ENCODE results near the gene REXO5.
A peak's percentile ranks its signal among the peaks of the same experiment; 100 is the strongest.

The REXO5 gene

DNA sequence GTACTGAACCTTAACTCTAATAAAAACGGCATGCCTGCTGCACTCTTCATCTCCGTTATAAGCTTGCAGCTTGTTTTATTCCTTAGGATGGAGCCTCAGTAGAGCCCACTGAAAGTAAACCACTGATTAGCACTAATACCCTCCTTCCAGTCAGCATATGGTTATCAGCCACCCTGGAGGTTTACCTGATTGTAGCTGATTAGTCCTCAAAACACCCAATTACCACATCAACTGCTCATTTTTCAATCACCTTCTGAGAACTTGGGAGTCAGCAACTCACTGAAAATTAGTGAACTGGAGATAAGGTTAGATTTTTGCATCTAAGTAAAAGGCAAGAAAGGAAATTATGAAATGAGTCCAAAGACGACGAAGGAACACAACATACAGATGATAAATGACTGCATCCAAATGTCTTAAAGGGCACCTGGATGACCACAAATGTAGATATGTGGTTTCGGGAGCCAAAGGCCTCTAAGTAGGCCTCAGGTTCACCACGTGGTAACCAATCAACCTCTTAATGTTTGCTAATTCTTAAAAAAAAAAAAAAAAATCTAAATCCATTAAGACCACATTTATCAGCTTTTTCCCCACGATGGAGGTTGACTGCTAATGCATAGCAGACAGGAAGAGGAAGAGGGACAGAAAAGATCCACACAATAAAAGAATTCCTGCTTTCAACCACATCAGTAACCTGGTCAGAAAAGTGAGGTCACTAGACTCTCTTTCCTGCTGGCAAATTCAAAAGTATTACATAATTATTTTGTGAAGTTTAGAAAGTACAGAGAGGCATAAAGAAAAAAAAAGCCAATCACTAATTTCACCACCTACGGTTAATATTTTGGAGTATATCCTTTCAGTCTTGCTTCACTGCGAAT lies 65.9 kb downstream of the REXO5 start:
- DNase-seq (ENCODE audit: low read depth, low spot score) = no peak

- DNase-seq (ENCODE audit: low read depth, low spot score) = peak; percentile 67
Measured at GRCh38 chr16:20873331-20873730, 67.0 kb downstream of the REXO5 start.

GRCh38 chr16:20874088-20874581 lies 67.8 kb downstream of the REXO5 start:
- DNase-seq (ENCODE audit: low read depth, low spot score) = no peak

- no peak for DNase-seq (ENCODE audit: low read depth, low spot score)
Measured at GRCh38 chr16:20875355-20875650, 69.0 kb downstream of the REXO5 start.

GRCh38 chr16:20878682-20879147 lies 72.4 kb downstream of the REXO5 start:
- no peak for DNase-seq (ENCODE audit: low read depth, low spot score)

- DNase-seq (ENCODE audit: low read depth, low spot score) = no peak
Measured at GRCh38 chr16:20879175-20880040, 73.1 kb downstream of the REXO5 start.

- DNase-seq (ENCODE audit: low read depth, low spot score) = no peak
Measured at GRCh38 chr16:20880867-20881502, 74.7 kb downstream of the REXO5 start.

DNA sequence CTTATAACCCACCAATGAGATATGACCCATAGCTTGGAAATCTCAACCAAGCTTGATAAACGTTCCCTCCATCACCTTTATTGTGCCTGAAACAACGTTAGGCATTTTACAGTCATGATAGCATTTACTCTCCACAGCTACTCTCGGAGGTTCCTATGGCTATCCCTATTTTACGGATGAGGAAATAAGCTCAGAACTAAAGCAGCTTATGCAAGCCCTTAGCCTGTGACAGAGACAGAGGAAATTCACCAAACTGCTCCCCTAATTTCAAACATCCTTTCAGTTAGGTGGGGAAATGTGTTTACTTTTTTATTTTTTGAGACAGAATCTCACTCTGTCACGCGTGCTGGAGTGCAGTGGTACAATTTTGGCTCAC lies 75.2 kb downstream of the REXO5 start:
- DNase-seq (ENCODE audit: low read depth, low spot score) = no peak

GRCh38 chr16:20883554-20884239 lies 77.4 kb downstream of the REXO5 start:
- no peak for DNase-seq (ENCODE audit: low read depth, low spot score)

GRCh38 chr16:20884240-20884556 lies 77.9 kb downstream of the REXO5 start:
- DNase-seq (ENCODE audit: low read depth, low spot score) = no peak

DNA sequence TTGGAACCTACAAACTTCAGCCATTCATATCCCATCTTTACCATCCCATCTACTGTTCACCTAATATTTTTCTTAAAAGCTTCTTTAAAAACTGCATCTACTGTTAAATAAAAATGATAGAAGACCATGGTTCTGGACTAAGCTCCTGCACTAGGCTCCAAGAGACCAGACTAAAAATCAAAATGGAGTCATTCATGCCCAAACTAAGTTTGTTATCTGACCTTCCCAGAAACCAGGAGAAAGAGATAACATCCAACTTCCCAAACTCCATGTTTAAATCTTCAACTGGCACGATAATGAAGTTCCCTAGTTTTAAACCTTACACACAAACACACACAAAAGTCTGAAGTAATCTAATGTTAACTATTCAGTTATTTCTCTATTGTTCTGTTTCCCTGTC lies 80.0 kb downstream of the REXO5 start:
- DNase-seq (ENCODE audit: low read depth, low spot score) = no peak

DNA sequence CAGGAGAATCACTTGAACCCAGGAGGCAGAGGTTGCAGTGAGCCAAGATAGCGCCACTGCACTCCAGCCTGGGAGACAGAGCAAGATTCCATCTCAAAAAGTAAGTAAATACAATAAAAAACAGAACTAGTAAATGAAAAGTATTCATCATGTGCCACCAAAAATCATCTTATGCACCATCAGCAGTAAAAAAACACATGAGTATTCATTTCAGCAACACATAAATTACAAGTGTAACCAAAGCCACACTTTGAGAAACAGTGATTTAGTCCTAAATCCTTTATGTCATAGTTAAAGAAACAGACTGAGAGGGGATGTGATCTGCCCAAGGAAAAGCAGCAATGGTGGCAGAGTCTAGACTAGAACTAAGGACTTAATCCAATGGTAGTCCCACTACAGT lies 80.9 kb downstream of the REXO5 start:
- no peak for DNase-seq (ENCODE audit: low read depth, low spot score)

DNA sequence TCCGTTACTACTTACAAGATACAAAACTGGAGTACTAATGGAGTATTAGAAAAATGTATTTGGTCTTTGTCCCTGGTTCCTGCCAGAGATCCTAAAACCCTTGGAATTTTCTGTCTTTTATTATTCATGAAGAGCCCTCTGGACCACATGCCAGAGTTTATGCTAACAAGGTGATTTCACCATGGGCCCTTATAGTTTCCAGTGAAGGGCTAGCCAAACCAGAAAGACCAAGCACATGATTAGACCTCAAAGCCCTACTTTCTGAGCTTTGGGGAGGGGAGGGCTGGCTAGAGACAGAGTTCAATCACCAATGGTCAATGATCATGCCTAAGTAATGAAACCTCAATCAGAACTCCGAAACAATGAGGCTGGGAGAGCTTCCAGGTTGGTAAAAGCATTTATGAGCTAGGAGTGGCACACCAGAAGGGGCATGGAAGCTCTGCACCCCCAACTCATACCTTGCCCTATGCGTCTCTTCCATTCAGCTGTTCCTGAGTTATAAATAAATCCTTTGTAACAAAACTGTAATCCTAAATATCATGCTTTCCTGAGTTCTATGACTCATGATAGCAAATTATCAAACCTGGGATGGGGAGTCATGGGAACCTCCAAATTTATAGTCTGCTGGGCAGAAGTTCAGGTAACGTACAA lies 83.4 kb downstream of the REXO5 start:
- no peak for DNase-seq (ENCODE audit: low read depth, low spot score)

DNA sequence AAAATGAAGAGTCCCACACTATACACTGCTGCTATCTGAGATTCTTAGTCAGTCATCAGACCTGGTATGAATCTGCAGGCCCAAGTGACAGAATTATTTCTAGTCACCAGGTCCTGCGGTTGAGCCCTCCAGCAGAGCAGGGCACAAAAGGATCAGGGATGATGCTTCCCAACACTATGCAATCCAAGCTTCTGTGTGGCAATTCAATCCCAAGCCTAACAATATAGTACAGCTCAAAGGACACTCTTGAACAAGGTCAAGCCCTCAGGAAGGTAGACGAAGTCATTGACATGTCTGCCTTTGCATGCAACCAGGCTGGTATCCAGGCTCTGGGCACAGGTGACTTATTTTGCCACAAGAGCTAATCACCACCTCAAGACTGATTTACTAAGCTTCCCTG lies 88.1 kb downstream of the REXO5 start:
- DNase-seq (ENCODE audit: low read depth, low spot score) = no peak

DNA sequence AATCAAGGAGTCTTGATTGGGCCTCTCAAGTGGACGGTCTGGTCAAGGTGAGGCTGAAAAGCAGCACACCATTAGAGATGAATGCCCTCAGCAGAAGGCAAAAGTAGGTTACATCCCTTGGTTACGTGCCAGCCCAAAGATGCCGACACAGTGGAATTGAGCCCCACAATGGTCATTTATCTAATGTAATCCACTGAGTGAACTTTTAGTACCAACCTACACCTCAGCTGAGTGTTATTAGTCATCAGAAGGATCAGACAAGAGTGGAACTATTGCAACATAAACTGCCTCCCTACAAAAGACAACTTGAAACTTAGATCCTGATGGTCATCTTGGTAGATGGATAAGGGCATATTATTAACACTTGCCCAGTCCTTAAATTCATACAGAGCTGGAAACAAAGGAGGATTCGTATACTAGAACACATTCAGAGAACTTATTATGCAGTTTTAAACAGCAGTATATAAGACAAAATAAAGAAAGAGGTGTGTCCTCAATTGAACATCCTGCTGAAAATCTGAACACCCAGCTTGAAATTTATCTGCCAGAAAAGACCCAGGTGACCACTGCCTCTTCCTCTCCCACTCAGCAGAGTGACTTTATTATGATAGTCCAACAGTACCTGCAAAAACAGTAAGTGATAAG lies 91.0 kb downstream of the REXO5 start:
- no peak for DNase-seq (ENCODE audit: low read depth, low spot score)

DNA sequence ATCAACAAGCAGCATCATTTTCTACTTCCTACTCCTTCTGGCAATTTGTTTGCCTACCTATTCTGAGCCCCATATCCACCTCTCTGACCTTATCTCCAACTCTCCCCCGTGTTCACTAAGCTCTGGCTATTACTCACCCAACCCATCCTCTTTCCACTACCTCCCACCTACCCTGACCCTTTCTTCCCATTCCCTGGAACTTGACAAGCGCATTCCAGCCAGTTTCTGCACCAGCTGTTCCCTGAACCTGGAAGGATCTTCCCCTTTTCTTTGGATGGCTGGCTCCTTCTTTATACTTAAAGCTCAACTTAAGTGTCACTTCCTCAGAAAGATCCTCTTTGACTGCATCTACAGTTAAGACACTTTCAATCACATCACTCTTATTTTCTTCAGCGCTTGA lies 91.6 kb downstream of the REXO5 start:
- peak; percentile 22 for DNase-seq (ENCODE audit: low read depth, low spot score)

DNA sequence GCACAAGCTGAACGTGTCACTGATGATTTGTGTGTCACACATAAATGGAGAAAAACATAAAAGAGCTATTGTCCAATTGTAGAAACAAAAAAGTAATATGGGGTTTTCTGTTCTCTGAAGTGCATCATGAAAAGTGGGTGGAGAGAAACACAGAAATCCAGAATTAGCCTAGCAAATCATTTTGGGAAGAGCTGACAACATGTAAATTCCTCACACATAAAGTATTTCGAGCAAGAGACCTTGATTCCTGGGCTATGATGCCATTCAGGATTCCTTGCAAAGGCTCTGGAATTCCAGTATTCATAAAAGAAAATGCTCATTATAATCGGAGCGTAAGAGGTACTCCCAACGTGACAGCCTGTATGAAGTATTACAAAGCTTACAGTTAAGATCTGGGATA lies 92.7 kb downstream of the REXO5 start:
- no peak for DNase-seq (ENCODE audit: low read depth, low spot score)

Measured in ELF-1 (cell line).